HG02943 (cell line): ENCODE measurements around the gene GRIK4.
"Not testable (repeated sequence)": the region's sequence is repeated elsewhere in the genome, so short reads cannot be mapped to it uniquely, and the experiment has no call there.

Experiments
- ATAC-seq: cut with Tn5 transposase; IDR thresholded peaks from one replicate; pipeline ENCODE4 v1.9.1; 2021; ENCODE audit warnings: mild to moderate bottlenecking, low read depth, moderate library complexity; ENCODE audit not compliant: unreplicated experiment

Gene GRIK4

GRCh38 chr11:120766318-120766717, 254.8 kb downstream of the GRIK4 start:
- ATAC-seq: no peak

DNA sequence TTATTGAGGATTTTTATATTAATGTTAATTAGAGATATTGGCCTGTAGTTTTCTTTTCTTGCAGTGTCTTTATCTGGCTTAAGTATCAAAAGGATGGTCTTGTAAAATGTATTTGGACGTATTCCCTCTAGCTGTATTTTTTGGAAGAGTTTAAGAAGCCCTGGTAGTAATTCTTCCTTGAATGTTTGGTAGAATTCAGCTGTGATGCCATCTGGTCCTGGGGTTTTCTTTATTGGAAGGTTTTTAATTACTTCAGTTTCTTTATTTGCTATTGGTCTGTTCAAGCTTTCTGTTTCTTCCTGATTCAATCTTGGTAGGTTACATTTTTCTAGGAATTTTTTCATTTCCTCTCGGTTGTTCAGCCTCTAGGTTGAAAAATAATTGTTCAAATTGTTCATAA, 257.4 kb downstream of the GRIK4 start:
- ATAC-seq: no peak

DNA sequence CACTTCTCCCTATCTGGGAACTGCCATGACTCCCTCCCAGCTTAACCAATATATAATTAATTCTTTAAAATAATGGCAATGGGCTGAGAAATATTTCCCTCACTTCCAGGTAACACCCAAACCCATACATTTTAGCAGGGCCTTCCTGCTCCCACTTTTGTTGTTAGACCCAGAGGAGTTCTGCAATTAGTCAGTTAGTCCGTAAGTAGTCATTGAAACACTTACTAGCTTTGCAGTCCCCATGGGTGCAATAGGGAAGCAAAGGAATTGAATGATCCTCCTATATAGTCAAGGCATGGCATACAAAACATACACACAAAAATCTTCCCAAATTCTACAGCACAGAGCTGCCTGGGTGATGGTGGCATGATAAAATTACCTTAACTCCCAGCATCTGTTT, 258.4 kb downstream of the GRIK4 start:
- no peak for ATAC-seq

- ATAC-seq: no peak
Observed at GRCh38 chr11:120771551-120772060, 260.1 kb downstream of the GRIK4 start.

- no peak for ATAC-seq
Observed at GRCh38 chr11:120773501-120774031, 262.0 kb downstream of the GRIK4 start.

DNA sequence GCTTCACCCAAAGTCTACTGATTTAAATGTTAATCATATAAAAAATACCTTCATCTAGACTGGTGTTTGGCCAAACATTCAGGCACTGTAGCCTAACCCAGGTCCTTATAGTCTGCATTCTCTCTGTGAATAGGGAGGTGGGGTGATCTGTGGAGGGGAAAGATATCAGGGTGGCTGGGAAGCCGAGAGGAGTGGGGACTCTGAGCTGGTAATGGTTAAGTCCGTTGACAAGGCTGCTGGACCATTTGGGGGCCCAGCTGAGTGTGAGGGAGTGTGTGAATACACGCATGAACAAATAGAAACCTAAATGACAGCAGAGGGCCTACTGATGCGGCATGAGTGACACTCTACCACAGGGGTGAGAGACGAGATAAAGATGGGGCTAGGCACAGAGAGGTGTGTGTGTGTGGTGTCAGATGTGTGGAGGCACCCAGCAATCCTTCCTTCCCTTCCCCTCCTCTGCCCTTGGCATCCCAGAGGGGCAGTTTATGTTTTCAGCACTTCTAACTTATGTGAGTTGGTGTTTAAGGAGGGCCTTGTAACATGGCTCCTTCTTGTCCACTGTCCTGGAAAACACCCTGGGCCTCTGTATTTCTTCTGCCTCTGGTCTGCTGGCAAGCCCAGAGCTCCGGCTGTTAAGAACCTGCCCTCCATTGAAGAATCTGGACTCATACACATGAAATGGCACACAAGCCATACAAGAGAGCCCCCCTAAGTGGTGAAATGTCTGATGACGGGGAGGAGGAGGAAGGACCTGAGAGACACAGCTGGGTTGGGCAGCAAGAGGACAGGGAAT, 263.2 kb downstream of the GRIK4 start:
- ATAC-seq: no peak

DNA sequence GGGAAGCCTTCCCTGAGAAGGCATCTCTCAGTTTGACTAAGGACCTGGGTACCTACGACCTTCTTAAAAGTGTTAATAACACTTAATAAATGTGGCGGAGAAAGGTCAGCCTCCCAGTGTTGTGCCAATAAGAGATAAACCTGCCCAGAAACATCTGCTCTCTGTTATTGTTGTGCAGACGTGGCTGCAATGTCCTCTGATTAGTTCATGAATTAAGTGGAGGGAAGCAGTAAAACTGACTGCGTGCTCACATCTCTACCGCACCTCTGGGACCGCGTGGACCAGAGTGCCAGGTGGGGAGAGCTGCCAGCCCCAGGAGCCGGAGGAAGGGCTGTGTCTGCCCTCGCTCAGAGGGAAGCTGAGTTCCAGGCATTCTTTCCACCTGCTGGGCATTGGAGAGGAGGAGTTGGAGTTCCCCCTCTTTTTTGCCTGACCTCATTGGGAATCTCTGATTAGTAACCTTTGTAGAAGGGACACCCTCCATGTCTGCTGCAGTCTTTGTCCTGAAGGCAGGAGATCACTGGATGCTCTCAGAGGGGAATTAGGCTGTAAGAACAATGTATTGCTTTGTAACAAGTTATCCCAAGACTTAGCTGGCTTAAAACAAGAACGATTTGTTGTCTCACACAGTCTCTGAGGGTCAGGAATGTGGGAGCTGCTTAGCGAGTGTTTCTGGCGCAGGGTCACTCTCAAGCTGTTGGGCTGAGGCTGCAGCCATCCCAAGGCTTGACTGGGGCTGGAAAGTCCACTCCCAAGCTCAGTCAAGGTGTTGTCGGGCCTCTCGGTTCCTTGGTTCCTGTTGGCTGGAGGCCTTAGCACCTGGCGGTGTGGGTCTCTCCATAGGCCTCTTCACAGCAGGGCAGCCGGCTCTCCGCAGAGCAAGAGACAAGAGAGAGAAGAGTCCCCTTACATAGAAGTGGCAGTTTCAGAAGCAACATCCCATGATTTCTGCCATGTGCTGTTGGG, 264.7 kb downstream of the GRIK4 start:
- ATAC-seq: no peak

DNA sequence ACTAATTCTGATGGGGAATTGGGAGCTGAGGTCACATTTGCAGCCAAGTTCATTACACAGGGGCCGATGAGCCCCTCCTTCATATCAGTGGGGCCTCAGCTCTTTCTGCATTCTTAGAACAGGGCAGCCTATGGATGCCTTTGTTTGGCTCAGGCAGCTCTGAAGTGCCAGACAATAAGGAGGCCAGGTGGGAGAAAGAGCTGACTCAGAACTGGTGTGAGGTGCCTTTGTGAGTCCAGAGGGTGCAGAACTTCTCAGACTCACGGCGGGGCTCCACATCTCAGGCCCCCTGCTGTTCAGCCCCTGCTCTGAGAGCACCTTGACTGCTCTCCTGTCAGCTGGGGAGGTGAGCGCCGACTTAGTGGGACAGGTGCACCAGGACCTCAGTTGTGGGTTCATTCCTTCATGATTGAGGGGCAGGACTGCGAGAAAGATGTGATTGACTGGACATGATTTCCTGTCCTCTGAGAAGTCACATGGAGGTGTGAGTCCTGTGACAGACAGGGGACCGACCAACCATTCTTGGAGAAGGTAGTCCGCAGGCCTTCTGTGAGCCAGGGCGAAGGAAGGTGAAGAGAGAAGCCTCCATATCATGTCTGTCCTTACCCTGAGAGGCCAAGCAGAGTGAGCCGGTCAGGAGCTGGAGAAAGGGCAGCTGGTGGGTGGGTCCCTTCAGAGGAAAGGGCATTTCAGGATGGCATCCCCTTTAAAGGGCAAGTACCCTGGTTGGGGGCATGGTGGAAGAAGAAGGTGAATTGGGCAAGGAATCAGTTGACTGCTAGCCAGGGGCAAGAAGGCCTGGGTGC, 267.3 kb downstream of the GRIK4 start:
- no peak for ATAC-seq

DNA sequence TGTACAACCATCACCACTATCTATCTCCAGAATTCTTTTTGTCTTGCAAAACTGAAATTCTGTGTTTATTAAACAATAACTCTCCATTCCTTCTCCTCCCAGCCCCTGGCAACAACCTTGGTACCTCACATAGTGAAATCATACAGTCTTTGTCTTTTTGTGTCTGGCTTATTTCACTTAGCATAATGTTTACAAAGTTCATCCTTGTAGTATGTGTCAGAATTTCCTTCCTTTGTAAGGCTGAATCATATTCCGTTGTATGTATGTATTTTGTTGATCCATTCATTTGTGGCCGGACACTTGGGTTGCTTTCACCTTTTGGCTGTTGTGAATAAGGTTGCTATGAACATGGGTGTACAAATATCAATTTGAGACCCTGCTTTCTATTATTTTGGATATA, 268.7 kb downstream of the GRIK4 start:
- ATAC-seq: no peak

DNA sequence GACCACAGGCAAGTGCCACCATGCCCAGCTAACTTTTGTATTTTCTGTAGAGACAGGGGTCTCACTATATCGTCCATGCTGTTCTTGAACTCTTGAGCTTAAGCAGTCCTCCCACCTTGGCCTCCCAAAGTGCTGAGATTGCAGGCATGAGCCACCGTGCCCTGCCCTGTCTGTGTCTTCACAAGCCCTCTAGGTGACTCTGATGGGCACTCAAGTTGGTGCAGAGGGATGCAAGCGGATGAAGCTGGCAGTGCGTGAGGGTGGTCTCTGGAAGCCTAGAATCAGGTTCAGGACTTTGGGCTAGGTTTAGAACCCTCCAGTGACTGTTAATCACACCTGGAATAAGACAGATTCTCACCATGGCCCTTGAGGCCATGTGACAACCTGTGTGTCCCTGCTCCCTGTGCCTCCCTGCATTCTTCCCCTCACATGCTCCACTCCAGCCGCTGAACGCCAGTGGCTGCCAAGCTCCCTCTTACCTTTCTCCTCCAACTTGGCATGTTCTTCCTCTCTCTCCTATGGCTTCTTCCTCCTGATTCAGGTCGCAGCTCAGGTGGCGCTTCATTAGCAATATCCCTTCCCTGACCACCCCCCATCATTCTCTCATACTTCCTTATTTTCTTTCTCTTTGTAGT, 270.1 kb downstream of the GRIK4 start:
- no peak for ATAC-seq

- ATAC-seq: no peak
Observed at GRCh38 chr11:120784566-120785251, 273.2 kb downstream of the GRIK4 start.

DNA sequence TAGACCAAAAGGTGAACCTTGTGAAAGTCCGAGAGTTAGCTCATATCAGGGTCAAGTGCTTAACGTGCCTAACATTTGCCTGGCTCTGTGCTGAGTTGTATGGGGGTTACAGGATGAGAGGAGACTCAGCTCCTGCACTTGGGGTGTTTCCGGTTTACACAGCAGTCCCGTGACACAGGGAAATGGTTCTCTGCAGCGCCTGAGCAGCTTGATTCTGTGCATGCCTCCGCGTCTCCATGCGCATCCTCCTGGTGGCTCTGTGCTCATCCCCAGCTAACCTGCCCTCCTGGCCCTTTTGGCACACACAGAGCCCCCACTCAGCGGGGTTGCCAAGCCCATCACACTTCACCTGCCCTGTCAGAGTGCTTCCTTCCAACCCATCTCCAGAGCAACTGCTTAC, 274.0 kb downstream of the GRIK4 start:
- no peak for ATAC-seq

GRCh38 chr11:120786206-120786735, 274.7 kb downstream of the GRIK4 start:
- no peak for ATAC-seq

- not testable (repeated sequence) for ATAC-seq
Observed at GRCh38 chr11:120787224-120787623, 275.7 kb downstream of the GRIK4 start.

GRCh38 chr11:120789391-120789790, 277.8 kb downstream of the GRIK4 start:
- ATAC-seq: no peak

DNA sequence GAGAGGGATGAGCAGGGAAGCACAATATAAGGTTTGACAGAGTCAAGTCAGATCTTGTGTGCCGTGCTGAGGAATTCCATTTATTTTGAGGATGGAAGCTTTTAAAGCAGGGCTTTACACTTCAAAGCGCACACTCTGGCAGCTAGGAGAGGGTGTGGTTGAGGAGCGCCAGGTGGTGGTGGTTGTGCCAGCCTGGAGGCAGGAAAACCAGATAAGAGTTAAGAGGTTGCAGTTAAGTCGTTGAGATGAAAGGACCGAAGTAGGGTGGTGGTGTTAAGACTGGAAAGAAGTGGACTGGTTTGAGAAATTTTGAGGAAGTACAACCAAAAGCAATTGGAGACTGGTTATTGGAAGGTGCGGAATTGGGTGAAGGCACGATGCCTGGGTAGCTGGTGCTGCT, 280.8 kb downstream of the GRIK4 start:
- no peak for ATAC-seq

- no peak for ATAC-seq
Observed at GRCh38 chr11:120793150-120793549, 281.6 kb downstream of the GRIK4 start.

GRCh38 chr11:120793806-120794479, 282.4 kb downstream of the GRIK4 start:
- no peak for ATAC-seq
